Panc1 (cell line): ENCODE measurements around the gene C3orf70. TPM values are rescaled to one million over a fixed set of nuclear protein-coding genes. Genes with fewer than 3 reads are reported as not detected.

Source experiments
- ATAC-seq: fragments of 200-7000 bp; cut with Tn5 transposase; 2 replicates; pipeline ENCODE4 v1.9.1; 2020; ENCODE audit warnings: mild to moderate bottlenecking, moderate library complexity
- BruUV-seq: library from RNA; stranded (reverse); fragments of 400-500 nt; replicated peaks from 2 replicates; lab custom pipeline; 2021; lab: Mats Ljungman, UMichigan
- CTCF ChIA-PET: fragments of 300-600 bp; sonication (Branson Sonifier 250); formaldehyde crosslinking; loops from one replicate; lab custom pipeline; 2022; ENCODE audit warnings: antibody characterized with exemption; lab: Charles Lee
- POLR2A ChIA-PET: fragments of 300-600 bp; sonication (Branson Sonifier 250); formaldehyde crosslinking; loops from one replicate; lab custom pipeline; 2022; ENCODE audit warnings: antibody characterized with exemption; lab: Charles Lee
- DNase-seq: peaks from one replicate; pipeline ENCODE4 v3.0.0-alpha.2; 2010; ENCODE audit warnings: low read depth, low spot score
- H3K27ac ChIP-seq: 2 replicates; pipeline ENCODE4 v1.5.1; 2011; ENCODE audit warnings: mild to moderate bottlenecking, low read length, inconsistent platforms
- H3K27me3 ChIP-seq: fragments of 200-500 bp; sonication (Bioruptor generic); 2 replicates; pipeline ENCODE4 v1.6.0; 2014; ENCODE audit warnings: low read length, inconsistent platforms; ENCODE audit not compliant: control insufficient read depth, insufficient read depth
- H3K36me3 ChIP-seq: fragments of 200-500 bp; sonication (Bioruptor generic); 2 replicates; pipeline ENCODE4 v1.5.1; 2014; ENCODE audit warnings: inconsistent platforms, mild to moderate bottlenecking, low read length, moderate library complexity; ENCODE audit not compliant: control insufficient read depth, insufficient read depth
- H3K4me1 ChIP-seq: 2 replicates; pipeline ENCODE4 v1.5.1; 2011; ENCODE audit warnings: inconsistent platforms, mild to moderate bottlenecking, low read length, moderate library complexity; ENCODE audit not compliant: control insufficient read depth, insufficient read depth
- H3K4me3 ChIP-seq, 2 experiments: 2 replicates each; pipeline ENCODE4 v1.5.1; 2011 to 2012; ENCODE audit warnings: low read depth in 2 of 2, low read length in 2 of 2, mild to moderate bottlenecking in 2 of 2, inconsistent platforms in 1 of 2, moderate library complexity in 1 of 2
- H3K9me3 ChIP-seq: fragments of 200-500 bp; sonication (Bioruptor generic); 2 replicates; pipeline ENCODE4 v1.5.1; 2014; ENCODE audit warnings: low read depth, mild to moderate bottlenecking, inconsistent platforms, low read length, moderate library complexity; ENCODE audit not compliant: control insufficient read depth, insufficient read depth
- POLR2AphosphoS5 ChIP-seq: IDR thresholded peaks from 2 replicates; pipeline ENCODE4 v1.6.1; 2012; ENCODE audit warnings: mild to moderate bottlenecking, low read depth, low read length, moderate library complexity
- SIN3A ChIP-seq: IDR thresholded peaks from 2 replicates; pipeline ENCODE4 v1.6.1; 2012; ENCODE audit warnings: low read depth, mild to moderate bottlenecking, low read length, moderate library complexity, borderline replicate concordance; ENCODE audit not compliant: insufficient read depth
- TCF7L2 ChIP-seq: IDR thresholded peaks from 2 replicates; pipeline ENCODE4 v1.6.1; 2011; ENCODE audit warnings: mild to moderate bottlenecking, low read depth, low read length, inconsistent platforms
- in situ Hi-C: cut with HindIII; loops from 2 replicates; pipeline ENCODE4 v1.10.0; 2016; ENCODE audit warnings: low sequenced_read_pairs, low pct_unique_long_range_greater_than_20kb
- intact Hi-C: fragments of 100-400 bp; cut with micrococcal nuclease; formaldehyde crosslinking; loops from one replicate; pipeline ENCODE4 v1.10.0; 2022; ENCODE audit not compliant: unreplicated experiment
- total RNA-seq: library from RNA; stranded (reverse); gene quantifications from one replicate; pipeline ENCODE4 v1.2.1, GENCODE V29; 2021; ENCODE audit not compliant: unreplicated experiment
- TF ChIP-seq, protein P1 (sequence below), 2 experiments: IDR thresholded peaks; 2 replicates each; pipeline ENCODE4 v1.6.1; 2011 to 2012; ENCODE audit warnings: low read depth in 2 of 2, control low read depth in 1 of 2, low read length in 1 of 2, mild to moderate bottlenecking in 1 of 2, moderate library complexity in 1 of 2; ENCODE audit not compliant: insufficient read depth in 1 of 2
- TF ChIP-seq, protein P2 (sequence below): fragments of 450-650 bp; IDR thresholded peaks from 2 replicates; pipeline ENCODE4 v1.5.1; 2017; ENCODE audit warnings: mild to moderate bottlenecking

C3orf70 gene
- total RNA-seq, 1 experiment from 2014 or later = 0.10 TPM

DNA sequence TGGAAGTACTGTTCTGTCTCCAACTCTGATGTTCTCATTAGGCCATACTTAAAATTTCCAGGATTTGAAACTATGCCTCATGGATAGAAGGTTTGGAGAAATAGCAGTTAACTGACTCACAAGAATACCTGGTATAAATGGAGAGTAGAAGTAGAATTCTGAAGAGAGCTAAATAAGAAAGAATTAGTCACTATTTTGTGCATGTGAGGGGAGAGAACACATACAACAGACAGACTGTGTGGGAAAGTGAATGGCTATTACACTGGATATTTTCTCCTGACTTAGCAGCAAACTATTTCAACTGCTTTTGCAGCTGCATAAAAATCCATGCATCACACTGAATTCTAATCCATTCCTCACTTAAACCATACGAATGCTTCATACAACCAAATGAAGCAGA lies 71.3 kb downstream of the C3orf70 start:
- H3K27me3 ChIP-seq = peaks cover 18% of the 10 kb centered on the region
- intact Hi-C loops = no loop called here
- ChIA-PET POLR2A (no interaction called here), CTCF (no interaction called here)
- no peaks in the 10 kb centered on the region for H3K4me1 ChIP-seq
- in situ Hi-C loops = no loop called here
- no peak for ATAC-seq
- no peak for DNase-seq
- H3K27ac ChIP-seq = no peak overlapping the region
- no peaks in the 10 kb centered on the region for H3K36me3 ChIP-seq
- no peaks in the 10 kb centered on the region for H3K9me3 ChIP-seq
- TF ChIP-seq TCF7L2 (no peak), POLR2AphosphoS5 (no peak), SIN3A (no peak)
- TF ChIP-seq, protein P1, sequence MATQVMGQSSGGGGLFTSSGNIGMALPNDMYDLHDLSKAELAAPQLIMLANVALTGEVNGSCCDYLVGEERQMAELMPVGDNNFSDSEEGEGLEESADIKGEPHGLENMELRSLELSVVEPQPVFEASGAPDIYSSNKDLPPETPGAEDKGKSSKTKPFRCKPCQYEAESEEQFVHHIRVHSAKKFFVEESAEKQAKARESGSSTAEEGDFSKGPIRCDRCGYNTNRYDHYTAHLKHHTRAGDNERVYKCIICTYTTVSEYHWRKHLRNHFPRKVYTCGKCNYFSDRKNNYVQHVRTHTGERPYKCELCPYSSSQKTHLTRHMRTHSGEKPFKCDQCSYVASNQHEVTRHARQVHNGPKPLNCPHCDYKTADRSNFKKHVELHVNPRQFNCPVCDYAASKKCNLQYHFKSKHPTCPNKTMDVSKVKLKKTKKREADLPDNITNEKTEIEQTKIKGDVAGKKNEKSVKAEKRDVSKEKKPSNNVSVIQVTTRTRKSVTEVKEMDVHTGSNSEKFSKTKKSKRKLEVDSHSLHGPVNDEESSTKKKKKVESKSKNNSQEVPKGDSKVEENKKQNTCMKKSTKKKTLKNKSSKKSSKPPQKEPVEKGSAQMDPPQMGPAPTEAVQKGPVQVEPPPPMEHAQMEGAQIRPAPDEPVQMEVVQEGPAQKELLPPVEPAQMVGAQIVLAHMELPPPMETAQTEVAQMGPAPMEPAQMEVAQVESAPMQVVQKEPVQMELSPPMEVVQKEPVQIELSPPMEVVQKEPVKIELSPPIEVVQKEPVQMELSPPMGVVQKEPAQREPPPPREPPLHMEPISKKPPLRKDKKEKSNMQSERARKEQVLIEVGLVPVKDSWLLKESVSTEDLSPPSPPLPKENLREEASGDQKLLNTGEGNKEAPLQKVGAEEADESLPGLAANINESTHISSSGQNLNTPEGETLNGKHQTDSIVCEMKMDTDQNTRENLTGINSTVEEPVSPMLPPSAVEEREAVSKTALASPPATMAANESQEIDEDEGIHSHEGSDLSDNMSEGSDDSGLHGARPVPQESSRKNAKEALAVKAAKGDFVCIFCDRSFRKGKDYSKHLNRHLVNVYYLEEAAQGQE (IDR thresholded peaks at IDR 0.05; ENCODE audit: insufficient read depth in 1 of 2, low read depth in 2 of 2, low read length in 1 of 2) = no peak
- TF ChIP-seq, protein P2, sequence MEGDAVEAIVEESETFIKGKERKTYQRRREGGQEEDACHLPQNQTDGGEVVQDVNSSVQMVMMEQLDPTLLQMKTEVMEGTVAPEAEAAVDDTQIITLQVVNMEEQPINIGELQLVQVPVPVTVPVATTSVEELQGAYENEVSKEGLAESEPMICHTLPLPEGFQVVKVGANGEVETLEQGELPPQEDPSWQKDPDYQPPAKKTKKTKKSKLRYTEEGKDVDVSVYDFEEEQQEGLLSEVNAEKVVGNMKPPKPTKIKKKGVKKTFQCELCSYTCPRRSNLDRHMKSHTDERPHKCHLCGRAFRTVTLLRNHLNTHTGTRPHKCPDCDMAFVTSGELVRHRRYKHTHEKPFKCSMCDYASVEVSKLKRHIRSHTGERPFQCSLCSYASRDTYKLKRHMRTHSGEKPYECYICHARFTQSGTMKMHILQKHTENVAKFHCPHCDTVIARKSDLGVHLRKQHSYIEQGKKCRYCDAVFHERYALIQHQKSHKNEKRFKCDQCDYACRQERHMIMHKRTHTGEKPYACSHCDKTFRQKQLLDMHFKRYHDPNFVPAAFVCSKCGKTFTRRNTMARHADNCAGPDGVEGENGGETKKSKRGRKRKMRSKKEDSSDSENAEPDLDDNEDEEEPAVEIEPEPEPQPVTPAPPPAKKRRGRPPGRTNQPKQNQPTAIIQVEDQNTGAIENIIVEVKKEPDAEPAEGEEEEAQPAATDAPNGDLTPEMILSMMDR = no peak
- H3K4me3 ChIP-seq = no peak overlapping the region
- BruUV-seq = no TSS peak

DNA sequence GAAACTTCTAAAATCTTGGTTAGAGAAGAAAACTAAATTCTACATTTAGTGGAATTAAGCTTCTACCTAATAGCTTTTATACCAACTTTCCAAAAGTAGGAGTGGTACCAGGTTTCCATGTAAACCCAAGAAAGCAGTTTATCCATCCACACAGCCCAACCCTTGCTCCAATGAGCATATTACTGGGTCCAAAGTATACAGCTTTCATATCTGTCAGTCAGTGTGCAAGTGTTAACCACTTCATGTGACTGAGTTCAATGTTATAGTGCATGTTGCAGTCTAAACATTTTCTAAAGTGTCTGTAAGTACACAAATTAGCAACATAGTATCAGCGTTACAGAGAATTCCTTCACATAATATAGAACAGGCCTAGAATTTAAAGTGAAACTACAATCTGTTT lies 73.2 kb downstream of the C3orf70 start:
- no peak for ATAC-seq
- ChIA-PET POLR2A (no interaction called here), CTCF (no interaction called here)
- no peak for TF ChIP-seq POLR2AphosphoS5
- TF ChIP-seq, protein P2 = no peak
- no peak for TF ChIP-seq TCF7L2
- TF ChIP-seq SIN3A = no peak
- TF ChIP-seq, protein P1 (IDR thresholded peaks at IDR 0.05; ENCODE audit: insufficient read depth in 1 of 2, low read depth in 2 of 2, low read length in 1 of 2) = no peak
- H3K9me3 ChIP-seq = no peaks in the 10 kb centered on the region
- H3K36me3 ChIP-seq = no peaks in the 10 kb centered on the region
- H3K27me3 ChIP-seq = peaks cover 10% of the 10 kb centered on the region; the same call in 1 of the 2 replicates
- BruUV-seq = no TSS peak
- H3K27ac ChIP-seq = no peak overlapping the region
- DNase-seq = no peak
- no peak overlapping the region for H3K4me3 ChIP-seq
- no peaks in the 10 kb centered on the region for H3K4me1 ChIP-seq
- in situ Hi-C loops = no loop called here
- intact Hi-C loops = no loop called here
